ENCODE results near the gene RAB11FIP3. TPM values are rescaled to one million over a fixed set of nuclear protein-coding genes. Genes with fewer than 3 reads are reported as not detected.
A peak's percentile ranks its signal among the peaks of the same experiment; 100 is the strongest.

The RAB11FIP3 gene
- total and polyA plus RNA-seq, 2 of the 13 experiments (the other 11 are each of a cell fraction or from before 2014, with no cell fraction given): 34.3 to 57.6 TPM

DNA sequence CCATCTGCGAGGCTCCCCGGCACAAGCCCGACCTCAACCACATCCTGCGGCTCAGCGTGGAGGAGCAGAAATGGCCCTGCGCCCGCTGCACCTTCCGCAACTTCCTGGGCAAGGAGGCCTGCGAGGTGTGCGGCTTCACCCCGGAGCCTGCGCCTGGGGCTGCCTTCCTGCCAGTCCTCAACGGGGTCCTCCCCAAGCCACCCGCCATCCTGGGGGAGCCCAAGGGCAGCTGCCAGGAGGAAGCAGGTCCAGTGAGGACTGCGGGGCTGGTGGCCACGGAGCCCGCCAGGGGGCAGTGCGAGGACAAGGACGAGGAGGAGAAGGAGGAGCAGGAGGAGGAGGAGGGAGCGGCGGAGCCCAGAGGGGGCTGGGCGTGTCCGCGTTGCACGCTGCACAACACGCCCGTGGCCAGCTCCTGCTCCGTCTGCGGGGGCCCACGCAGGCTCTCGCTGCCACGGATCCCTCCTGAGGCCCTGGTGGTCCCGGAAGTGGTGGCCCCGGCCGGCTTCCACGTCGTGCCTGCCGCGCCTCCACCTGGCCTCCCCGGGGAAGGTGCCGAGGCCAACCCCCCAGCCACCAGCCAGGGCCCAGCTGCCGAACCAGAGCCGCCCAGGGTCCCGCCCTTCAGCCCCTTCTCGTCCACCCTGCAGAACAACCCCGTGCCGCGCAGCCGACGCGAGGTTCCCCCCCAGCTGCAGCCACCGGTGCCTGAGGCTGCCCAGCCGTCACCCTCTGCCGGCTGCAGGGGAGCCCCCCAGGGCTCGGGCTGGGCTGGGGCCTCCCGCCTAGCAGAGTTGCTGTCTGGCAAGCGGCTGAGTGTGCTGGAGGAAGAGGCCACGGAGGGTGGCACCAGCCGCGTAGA lies 121.7 kb downstream of the RAB11FIP3 start (continued):
- TF ChIP-seq, protein P1, sequence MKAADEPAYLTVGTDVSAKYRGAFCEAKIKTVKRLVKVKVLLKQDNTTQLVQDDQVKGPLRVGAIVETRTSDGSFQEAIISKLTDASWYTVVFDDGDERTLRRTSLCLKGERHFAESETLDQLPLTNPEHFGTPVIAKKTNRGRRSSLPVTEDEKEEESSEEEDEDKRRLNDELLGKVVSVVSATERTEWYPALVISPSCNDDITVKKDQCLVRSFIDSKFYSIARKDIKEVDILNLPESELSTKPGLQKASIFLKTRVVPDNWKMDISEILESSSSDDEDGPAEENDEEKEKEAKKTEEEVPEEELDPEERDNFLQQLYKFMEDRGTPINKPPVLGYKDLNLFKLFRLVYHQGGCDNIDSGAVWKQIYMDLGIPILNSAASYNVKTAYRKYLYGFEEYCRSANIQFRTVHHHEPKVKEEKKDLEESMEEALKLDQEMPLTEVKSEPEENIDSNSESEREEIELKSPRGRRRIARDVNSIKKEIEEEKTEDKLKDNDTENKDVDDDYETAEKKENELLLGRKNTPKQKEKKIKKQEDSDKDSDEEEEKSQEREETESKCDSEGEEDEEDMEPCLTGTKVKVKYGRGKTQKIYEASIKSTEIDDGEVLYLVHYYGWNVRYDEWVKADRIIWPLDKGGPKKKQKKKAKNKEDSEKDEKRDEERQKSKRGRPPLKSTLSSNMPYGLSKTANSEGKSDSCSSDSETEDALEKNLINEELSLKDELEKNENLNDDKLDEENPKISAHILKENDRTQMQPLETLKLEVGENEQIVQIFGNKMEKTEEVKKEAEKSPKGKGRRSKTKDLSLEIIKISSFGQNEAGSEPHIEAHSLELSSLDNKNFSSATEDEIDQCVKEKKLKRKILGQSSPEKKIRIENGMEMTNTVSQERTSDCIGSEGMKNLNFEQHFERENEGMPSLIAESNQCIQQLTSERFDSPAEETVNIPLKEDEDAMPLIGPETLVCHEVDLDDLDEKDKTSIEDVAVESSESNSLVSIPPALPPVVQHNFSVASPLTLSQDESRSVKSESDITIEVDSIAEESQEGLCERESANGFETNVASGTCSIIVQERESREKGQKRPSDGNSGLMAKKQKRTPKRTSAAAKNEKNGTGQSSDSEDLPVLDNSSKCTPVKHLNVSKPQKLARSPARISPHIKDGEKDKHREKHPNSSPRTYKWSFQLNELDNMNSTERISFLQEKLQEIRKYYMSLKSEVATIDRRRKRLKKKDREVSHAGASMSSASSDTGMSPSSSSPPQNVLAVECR (CRISPR knock-in tag; IDR thresholded peaks at IDR 0.05; ENCODE audit: borderline replicate concordance): 0 out of 2 replicates have a peak, but pooled peaks have one; percentile 15
- TF ChIP-seq HOXA3 (CRISPR knock-in tag; IDR thresholded peaks at IDR 0.05) (0 out of 2 replicates have a peak, but pooled peaks have one; percentile 33), STAG1 (CRISPR knock-in tag; IDR thresholded peaks at IDR 0.05) (peak; percentile 48)
- TF ChIP-seq, protein P2, sequence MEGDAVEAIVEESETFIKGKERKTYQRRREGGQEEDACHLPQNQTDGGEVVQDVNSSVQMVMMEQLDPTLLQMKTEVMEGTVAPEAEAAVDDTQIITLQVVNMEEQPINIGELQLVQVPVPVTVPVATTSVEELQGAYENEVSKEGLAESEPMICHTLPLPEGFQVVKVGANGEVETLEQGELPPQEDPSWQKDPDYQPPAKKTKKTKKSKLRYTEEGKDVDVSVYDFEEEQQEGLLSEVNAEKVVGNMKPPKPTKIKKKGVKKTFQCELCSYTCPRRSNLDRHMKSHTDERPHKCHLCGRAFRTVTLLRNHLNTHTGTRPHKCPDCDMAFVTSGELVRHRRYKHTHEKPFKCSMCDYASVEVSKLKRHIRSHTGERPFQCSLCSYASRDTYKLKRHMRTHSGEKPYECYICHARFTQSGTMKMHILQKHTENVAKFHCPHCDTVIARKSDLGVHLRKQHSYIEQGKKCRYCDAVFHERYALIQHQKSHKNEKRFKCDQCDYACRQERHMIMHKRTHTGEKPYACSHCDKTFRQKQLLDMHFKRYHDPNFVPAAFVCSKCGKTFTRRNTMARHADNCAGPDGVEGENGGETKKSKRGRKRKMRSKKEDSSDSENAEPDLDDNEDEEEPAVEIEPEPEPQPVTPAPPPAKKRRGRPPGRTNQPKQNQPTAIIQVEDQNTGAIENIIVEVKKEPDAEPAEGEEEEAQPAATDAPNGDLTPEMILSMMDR (CRISPR knock-in tag; IDR thresholded peaks at IDR 0.05): peak; percentile 66
- TF ChIP-seq, protein P3, sequence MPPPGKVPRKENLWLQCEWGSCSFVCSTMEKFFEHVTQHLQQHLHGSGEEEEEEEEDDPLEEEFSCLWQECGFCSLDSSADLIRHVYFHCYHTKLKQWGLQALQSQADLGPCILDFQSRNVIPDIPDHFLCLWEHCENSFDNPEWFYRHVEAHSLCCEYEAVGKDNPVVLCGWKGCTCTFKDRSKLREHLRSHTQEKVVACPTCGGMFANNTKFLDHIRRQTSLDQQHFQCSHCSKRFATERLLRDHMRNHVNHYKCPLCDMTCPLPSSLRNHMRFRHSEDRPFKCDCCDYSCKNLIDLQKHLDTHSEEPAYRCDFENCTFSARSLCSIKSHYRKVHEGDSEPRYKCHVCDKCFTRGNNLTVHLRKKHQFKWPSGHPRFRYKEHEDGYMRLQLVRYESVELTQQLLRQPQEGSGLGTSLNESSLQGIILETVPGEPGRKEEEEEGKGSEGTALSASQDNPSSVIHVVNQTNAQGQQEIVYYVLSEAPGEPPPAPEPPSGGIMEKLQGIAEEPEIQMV (CRISPR knock-in tag; IDR thresholded peaks at IDR 0.05; ENCODE audit: low read depth): peak; percentile 71; the same call in 1 of the 2 replicates
